Kidney tubule cell (primary cell): ENCODE measurements around the gene JMJD1C.

Source experiments
- DNase-seq: peaks from one replicate; pipeline ENCODE4 v3.0.0-alpha.2; 2018; ENCODE audit warnings: low spot score

JMJD1C gene

DNA sequence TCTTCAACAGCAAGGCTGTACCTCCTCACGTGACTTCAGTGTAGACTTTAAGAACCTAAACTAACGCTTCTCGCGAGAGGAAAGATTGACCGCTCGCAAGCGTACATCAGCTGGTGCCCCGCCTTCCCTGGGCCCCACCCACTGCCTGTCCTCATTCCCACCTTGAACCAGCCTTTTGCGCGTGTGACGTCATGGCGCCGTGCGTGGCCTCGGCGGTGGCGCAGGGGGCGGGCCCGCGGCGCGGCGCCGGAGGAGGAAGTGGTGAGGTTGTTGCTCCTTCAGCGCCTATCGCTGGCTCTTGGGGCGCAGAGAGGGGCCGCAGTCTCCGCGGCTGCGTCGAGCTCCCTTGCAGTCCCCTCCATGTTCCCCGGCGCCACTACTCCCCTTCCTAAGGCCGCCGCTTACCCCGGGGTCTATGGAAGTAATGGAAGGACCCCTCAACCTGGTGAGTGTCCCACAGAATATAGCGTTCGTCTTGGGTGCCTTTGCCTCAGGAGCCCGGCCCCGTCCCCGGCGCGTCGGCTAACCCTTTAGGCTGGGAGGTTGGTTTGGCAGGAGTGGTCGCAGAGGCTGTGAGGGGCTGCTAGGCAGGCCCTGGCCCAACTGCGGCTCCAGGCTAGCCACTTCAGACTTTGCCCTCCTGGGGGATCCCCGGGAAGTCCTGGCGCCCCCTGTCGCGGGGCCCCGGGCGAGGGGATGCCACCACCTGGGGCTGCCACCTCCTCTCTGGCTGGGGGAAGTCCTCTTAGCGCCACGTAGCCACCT, 332.5 kb downstream of the JMJD1C start, which contains the start of gene NRBF2:
Gene NRBF2, plus strand, starts transcription at position 273 of the 765 bp plus-strand sequence. Its CDS starts 143 bp downstream, at position 416.
- peak; percentile 99 for DNase-seq

- no peak for DNase-seq
Measured at GRCh38 chr10:63132651-63133055, 333.1 kb downstream of the JMJD1C start.

DNA sequence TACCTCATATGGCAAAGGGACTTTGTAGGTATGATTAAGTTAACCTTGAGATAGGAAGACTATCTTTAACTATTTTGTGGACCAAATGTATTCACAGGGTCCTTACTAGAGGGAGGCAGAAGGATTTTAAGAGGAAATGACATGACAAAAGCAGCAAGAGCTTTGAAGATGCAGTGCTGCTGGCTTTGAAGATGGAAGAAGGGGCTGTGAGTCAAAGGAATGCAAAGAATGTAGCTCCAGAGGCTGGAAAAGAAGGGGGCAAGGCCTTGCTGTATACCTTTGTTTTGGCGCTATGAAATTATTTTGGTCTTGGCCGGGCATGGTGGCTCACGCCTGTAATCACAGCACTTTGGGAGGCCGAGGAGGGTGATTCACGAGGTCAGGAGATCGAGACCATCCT, 335.9 kb downstream of the JMJD1C start:
- DNase-seq = peak; percentile 27

DNA sequence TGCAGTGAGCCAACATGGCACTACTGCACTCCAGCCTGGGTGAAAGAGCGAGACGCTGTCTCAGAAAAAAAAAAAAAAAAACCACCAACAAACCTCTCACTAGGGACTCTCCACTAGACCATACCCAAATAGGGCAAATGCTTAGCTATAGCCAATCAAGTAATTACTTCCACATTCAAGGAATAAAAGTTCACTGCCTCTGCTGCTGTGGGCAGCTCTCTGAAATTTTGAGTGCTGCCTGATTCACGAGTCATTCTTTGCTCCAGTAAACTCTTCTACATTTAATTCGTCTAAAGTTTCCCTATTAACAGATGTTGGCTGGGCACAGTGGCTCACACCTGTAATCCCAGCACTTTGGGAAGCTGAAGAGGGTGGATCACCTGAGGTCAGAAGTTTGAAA, 337.3 kb downstream of the JMJD1C start:
- DNase-seq = peak; percentile 51

DNA sequence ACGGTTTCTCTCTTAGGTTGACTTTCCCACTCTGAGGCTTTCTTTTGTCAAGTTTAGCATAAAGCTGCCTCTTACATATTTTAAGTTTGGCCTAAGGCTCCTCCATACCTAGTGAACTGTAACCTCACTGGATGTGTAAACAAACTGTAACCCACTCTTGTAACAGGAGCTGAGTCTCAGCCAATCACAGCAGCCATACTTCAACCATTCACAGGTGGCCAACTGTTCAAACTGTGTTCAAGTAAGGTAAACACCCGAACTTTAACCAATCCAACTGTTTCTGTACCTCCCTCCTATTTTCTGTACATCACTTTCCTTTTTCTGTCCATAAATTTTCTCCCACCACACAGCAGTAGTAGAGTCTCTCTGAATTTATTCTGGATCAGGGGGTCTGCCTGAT, 340.3 kb downstream of the JMJD1C start:
- DNase-seq = no peak

DNA sequence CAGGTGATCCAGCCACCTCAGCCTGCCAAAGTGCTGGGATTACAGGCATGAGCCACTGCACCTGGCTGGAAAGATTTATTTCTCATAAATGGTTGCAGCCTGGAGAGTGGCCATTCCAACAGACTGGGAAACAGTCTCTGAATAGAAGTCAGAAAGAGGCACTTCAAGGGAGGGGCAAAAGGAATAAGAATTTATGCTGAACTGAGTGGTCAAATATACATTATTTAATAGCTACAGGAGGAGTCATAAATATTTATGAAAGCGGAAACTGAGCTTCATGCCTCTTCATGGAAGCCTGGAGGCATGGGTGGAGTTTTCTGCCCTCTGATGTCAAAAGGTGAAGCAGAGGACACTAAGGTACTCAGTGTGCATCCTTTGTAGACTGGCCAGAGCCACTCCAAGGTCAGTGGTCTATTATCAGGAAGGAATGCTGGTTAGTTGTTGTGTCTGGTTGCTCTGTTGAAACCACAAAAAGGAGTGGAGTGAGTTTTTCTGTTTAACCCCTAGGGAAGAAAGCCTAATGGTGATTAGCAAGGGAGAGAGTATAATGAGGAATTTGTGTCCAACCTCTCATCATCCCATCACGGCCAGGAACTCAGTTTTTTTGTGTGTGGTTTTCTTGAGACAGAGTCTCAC, 341.9 kb downstream of the JMJD1C start:
- DNase-seq = no peak

GRCh38 chr10:63120554-63120953, 345.2 kb downstream of the JMJD1C start:
- DNase-seq = peak; percentile 32

GRCh38 chr10:63119041-63119440, 346.7 kb downstream of the JMJD1C start:
- DNase-seq = no peak
